Neural cell (in vitro differentiated cells): Measurements from ENCODE around the gene OTX2.

Experiments
- EP300 ChIP-seq: fragments of 450-650 bp; conservative IDR thresholded peaks from 2 replicates; pipeline ENCODE4 v1.6.1; 2014; ENCODE audit warnings: antibody characterized with exemption, mild to moderate bottlenecking, moderate library complexity; ENCODE audit not compliant: poor library complexity, severe bottlenecking
- EZH2 ChIP-seq: fragments of 200-600, 300-800 bp; shearing (Covaris generic), sonication (generic); IDR thresholded peaks from 2 replicates; pipeline ENCODE4 v1.6.1; 2014; ENCODE audit warnings: antibody characterized with exemption, low read length, borderline replicate concordance, mild to moderate bottlenecking; ENCODE audit not compliant: insufficient read depth, poor library complexity, severe bottlenecking
- MXI1 ChIP-seq: fragments of 450-650 bp; conservative IDR thresholded peaks from 2 replicates; pipeline ENCODE4 v1.6.1; 2014; ENCODE audit warnings: antibody characterized with exemption, mild to moderate bottlenecking; ENCODE audit not compliant: poor library complexity, severe bottlenecking
- POLR2AphosphoS5 ChIP-seq: IDR thresholded peaks from 2 replicates; pipeline ENCODE4 v1.6.1; 2012
- RAD21 ChIP-seq: fragments of 450-650 bp; conservative IDR thresholded peaks from 2 replicates; pipeline ENCODE4 v1.6.1; 2014; ENCODE audit warnings: antibody characterized with exemption, mild to moderate bottlenecking, moderate library complexity
- SMC3 ChIP-seq: fragments of 450-650 bp; conservative IDR thresholded peaks from 2 replicates; pipeline ENCODE4 v1.6.1; 2014; ENCODE audit warnings: antibody characterized with exemption, mild to moderate bottlenecking, moderate library complexity; ENCODE audit not compliant: poor library complexity
- TAF1 ChIP-seq: IDR thresholded peaks from 2 replicates; pipeline ENCODE4 v1.6.1; 2012; ENCODE audit warnings: low read depth
- TF ChIP-seq, protein P1 (sequence below): fragments of 450-650 bp; IDR thresholded peaks from 2 replicates; pipeline ENCODE4 v1.5.1; 2014; ENCODE audit warnings: antibody characterized with exemption, mild to moderate bottlenecking, moderate library complexity; ENCODE audit not compliant: poor library complexity, severe bottlenecking
- TF ChIP-seq, protein P2 (sequence below): IDR thresholded peaks from 2 replicates; pipeline ENCODE4 v1.6.1; 2012; ENCODE audit warnings: borderline replicate concordance

DNA sequence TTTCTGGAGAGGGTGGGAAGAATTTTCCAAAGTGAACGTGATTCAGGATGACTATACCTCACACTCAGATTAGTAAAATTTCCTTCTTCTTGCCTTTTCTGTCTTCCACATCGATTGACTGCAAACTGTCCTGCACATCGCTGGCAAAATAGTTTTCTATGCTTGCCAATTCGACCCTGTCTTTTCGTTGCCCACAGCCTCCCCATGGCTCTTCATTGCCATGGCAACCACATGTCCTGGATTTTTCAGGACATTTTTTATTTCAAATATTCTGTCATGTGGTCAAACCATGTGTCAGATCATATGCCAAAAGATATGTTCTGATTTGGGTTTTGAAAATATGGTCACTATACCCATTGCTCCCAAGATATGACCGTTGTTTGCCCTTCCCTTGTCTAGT, 46.9 kb upstream of the OTX2 start:
- TF ChIP-seq SMC3 = no peak
- TF ChIP-seq EP300 = no peak
- TF ChIP-seq, protein P1, sequence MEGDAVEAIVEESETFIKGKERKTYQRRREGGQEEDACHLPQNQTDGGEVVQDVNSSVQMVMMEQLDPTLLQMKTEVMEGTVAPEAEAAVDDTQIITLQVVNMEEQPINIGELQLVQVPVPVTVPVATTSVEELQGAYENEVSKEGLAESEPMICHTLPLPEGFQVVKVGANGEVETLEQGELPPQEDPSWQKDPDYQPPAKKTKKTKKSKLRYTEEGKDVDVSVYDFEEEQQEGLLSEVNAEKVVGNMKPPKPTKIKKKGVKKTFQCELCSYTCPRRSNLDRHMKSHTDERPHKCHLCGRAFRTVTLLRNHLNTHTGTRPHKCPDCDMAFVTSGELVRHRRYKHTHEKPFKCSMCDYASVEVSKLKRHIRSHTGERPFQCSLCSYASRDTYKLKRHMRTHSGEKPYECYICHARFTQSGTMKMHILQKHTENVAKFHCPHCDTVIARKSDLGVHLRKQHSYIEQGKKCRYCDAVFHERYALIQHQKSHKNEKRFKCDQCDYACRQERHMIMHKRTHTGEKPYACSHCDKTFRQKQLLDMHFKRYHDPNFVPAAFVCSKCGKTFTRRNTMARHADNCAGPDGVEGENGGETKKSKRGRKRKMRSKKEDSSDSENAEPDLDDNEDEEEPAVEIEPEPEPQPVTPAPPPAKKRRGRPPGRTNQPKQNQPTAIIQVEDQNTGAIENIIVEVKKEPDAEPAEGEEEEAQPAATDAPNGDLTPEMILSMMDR = no peak
- TF ChIP-seq EZH2 = no peak
- no peak for TF ChIP-seq TAF1
- TF ChIP-seq, protein P2, sequence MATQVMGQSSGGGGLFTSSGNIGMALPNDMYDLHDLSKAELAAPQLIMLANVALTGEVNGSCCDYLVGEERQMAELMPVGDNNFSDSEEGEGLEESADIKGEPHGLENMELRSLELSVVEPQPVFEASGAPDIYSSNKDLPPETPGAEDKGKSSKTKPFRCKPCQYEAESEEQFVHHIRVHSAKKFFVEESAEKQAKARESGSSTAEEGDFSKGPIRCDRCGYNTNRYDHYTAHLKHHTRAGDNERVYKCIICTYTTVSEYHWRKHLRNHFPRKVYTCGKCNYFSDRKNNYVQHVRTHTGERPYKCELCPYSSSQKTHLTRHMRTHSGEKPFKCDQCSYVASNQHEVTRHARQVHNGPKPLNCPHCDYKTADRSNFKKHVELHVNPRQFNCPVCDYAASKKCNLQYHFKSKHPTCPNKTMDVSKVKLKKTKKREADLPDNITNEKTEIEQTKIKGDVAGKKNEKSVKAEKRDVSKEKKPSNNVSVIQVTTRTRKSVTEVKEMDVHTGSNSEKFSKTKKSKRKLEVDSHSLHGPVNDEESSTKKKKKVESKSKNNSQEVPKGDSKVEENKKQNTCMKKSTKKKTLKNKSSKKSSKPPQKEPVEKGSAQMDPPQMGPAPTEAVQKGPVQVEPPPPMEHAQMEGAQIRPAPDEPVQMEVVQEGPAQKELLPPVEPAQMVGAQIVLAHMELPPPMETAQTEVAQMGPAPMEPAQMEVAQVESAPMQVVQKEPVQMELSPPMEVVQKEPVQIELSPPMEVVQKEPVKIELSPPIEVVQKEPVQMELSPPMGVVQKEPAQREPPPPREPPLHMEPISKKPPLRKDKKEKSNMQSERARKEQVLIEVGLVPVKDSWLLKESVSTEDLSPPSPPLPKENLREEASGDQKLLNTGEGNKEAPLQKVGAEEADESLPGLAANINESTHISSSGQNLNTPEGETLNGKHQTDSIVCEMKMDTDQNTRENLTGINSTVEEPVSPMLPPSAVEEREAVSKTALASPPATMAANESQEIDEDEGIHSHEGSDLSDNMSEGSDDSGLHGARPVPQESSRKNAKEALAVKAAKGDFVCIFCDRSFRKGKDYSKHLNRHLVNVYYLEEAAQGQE = no peak
- TF ChIP-seq MXI1 = no peak
- no peak for TF ChIP-seq RAD21
- no peak for TF ChIP-seq POLR2AphosphoS5
